ENCODE results near the gene C2orf68.

- TF ChIP-seq, protein P1, sequence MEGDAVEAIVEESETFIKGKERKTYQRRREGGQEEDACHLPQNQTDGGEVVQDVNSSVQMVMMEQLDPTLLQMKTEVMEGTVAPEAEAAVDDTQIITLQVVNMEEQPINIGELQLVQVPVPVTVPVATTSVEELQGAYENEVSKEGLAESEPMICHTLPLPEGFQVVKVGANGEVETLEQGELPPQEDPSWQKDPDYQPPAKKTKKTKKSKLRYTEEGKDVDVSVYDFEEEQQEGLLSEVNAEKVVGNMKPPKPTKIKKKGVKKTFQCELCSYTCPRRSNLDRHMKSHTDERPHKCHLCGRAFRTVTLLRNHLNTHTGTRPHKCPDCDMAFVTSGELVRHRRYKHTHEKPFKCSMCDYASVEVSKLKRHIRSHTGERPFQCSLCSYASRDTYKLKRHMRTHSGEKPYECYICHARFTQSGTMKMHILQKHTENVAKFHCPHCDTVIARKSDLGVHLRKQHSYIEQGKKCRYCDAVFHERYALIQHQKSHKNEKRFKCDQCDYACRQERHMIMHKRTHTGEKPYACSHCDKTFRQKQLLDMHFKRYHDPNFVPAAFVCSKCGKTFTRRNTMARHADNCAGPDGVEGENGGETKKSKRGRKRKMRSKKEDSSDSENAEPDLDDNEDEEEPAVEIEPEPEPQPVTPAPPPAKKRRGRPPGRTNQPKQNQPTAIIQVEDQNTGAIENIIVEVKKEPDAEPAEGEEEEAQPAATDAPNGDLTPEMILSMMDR (conservative IDR thresholded peaks at IDR 0.05; ENCODE audit: low read length) = no peak
- no peak for TF ChIP-seq EZH2phosphoT487 (IDR thresholded peaks at IDR 0.05; ENCODE audit: borderline replicate concordance, low read depth, low read length)
Observed at GRCh38 chr2:85652056-85652455, 40.2 kb upstream of the C2orf68 start.
